Fibroblast of skin of right biceps (primary cell): ENCODE data around the gene LDB3.

Source experiments
- DNase-seq: peaks from one replicate; pipeline ENCODE4 v3.0.0-alpha.2; 2013

Gene LDB3

GRCh38 chr10:86651631-86652331 is 16.5 kb upstream of the LDB3 start:
- DNase-seq, result no peak

GRCh38 chr10:86652361-86653202 is 15.7 kb upstream of the LDB3 start:
- no peak for DNase-seq

- DNase-seq, result no peak
These were observed 14.9 kb upstream of the LDB3 start for GRCh38 chr10:86653379-86653778.

- DNase-seq, result no peak
These were observed 14.3 kb upstream of the LDB3 start for GRCh38 chr10:86653987-86654386.

- peak; percentile 56 for DNase-seq
These were observed 13.7 kb upstream of the LDB3 start, which contains the start of gene OPN4 for GRCh38 chr10:86654411-86655172. OPN4 (plus strand) TSS chr10:86654547; CDS start chr10:86654784, 237 bp downstream.

- DNase-seq, result no peak
These were observed 13.2 kb upstream of the LDB3 start for GRCh38 chr10:86655173-86655540.

- DNase-seq, result no peak
These were observed 12.7 kb upstream of the LDB3 start for GRCh38 chr10:86655596-86655995.

- DNase-seq, result no peak
These were observed 11.3 kb upstream of the LDB3 start for GRCh38 chr10:86657011-86657395.

GRCh38 chr10:86657396-86658011 is 10.8 kb upstream of the LDB3 start:
- no peak for DNase-seq

GRCh38 chr10:86658261-86658741 is 10.0 kb upstream of the LDB3 start:
- no peak for DNase-seq

- DNase-seq, result no peak
These were observed 9.6 kb upstream of the LDB3 start for GRCh38 chr10:86658751-86659150.

- DNase-seq, result no peak
These were observed 9.1 kb upstream of the LDB3 start for GRCh38 chr10:86659161-86659691.

- DNase-seq, result no peak
These were observed 8.4 kb upstream of the LDB3 start for GRCh38 chr10:86659721-86660453.

GRCh38 chr10:86661161-86662025 is 6.9 kb upstream of the LDB3 start:
- no peak for DNase-seq

GRCh38 chr10:86662186-86663045 is 5.9 kb upstream of the LDB3 start:
- no peak for DNase-seq

GRCh38 chr10:86663046-86663345 is 5.3 kb upstream of the LDB3 start:
- no peak for DNase-seq

- no peak for DNase-seq
These were observed 4.6 kb upstream of the LDB3 start for GRCh38 chr10:86663576-86664339.

- DNase-seq, result no peak
These were observed 3.7 kb upstream of the LDB3 start for GRCh38 chr10:86664341-86665217.
